Right ventricle myocardium superior (tissue), 1 donor: ENCODE measurements around the gene TCP11. TPM values are rescaled to one million over a fixed set of nuclear protein-coding genes. Genes with fewer than 3 reads are reported as not detected.

Experiments
- ATAC-seq: fragments of 200-7000 bp; cut with Tn5 transposase; one replicate; pipeline ENCODE4 v1.9.1; 2020; ENCODE audit warnings: mild to moderate bottlenecking; ENCODE audit not compliant: poor library complexity
- DNase-seq: peaks from one replicate; pipeline ENCODE4 v3.0.0-alpha.2; 2020
- intact Hi-C: fragments of 100-400 bp; cut with DNase I; formaldehyde crosslinking; loops from one replicate; pipeline ENCODE4 v1.11.2; 2022
- total RNA-seq: library from RNA; stranded (reverse); fragmentation: NEBNext Ultra II Directional; extraction: Animal tissue kit (Norgen Biotek cat#: 25700); gene quantifications from one replicate; pipeline ENCODE4 v1.2.1, GENCODE V29; 2021
- donor health status: DM: no; HTN: yes; CAD: no; lungs with severe emphysema.

Gene TCP11
- total RNA-seq, 1 donor from 2014 or later = not detected

GRCh38 chr6:35087361-35088280 lies 53.5 kb downstream of the TCP11 start:
- no peak for DNase-seq
- intact Hi-C loops = no loop called here
- ATAC-seq = peak; percentile 52

- intact Hi-C loops = no loop called here
- ATAC-seq = no peak
- no peak for DNase-seq
These were observed 54.3 kb downstream of the TCP11 start for GRCh38 chr6:35086636-35087360.

DNA sequence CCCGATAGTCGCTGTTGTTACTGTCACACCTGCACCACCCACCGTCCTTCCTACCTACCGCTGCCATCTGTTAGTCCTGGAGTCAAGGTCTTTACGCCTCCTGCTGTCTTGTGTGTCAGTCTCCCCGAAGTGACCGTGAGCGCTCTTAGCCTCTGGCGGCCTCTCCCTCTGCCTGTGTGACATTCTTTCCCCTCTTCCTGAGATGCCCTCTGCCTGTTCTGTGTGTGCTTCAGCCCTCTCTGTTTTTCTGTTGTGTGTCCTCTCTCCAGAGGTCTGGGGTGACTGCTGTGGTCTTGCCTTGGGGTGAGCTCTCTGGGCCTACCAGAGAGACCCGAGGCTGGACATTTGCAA lies 54.9 kb downstream of the TCP11 start:
- intact Hi-C loops = no loop called here
- DNase-seq (no peak), ATAC-seq (no peak)

DNA sequence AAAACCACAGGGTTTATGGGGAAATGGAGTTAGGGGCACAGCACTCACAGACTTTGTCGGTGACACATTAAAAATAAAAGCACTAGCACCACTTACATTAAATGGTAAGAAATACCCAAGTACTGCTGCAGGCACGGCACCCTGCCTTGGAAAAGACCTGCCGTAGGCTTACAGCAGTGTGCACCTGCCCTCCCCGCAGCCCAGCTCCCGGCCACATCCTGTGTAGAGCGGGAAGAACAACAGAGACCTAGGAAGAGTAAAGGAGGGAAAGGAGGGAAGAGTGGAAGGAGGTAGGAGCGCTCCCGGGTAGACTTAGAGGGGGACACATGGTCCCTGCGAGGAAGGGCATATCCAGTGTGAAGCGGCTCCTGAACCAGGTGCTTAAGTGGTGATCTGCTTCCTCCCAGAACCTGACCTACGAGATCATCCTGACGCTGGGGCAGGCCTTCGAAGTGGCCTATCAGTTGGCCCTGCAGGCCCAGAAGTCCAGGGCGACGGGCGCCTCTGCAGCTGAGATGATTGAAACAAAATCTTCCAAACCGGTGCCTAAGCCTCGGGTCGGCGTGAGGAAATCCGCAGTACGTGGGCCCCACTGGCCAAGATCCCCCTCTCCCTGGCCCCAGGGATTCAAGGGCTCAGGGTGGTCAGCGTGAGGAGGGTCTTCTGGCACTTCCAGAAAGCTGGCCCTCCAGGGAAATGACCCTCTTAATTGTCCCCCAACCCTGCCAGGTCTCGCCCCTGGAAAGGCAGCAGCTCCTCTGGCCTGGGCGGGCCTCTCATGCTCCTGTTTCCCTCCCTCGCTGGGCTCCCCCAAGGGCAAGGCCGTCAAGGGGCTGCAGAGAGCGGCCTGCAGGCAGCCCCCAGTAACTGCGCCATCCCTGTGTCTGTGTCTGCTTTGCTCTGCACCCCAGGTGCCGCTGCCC lies 55.5 kb downstream of the TCP11 start:
- no peak for ATAC-seq
- intact Hi-C loops = no loop called here
- no peak for DNase-seq

GRCh38 chr6:35084511-35085203 lies 56.5 kb downstream of the TCP11 start:
- intact Hi-C loops = no loop called here

GRCh38 chr6:35084041-35084491 lies 57.1 kb downstream of the TCP11 start:
- intact Hi-C loops = no loop called here
- DNase-seq (no peak), ATAC-seq (no peak)

More at GRCh38 chr6:35084511-35085203, 56.5 kb downstream of the TCP11 start:
- no peak for DNase-seq
- ATAC-seq = no peak

- intact Hi-C loops = no loop called here
- peak; percentile 25 for DNase-seq
- no peak for ATAC-seq
These were observed 57.6 kb downstream of the TCP11 start for GRCh38 chr6:35083507-35083906.

DNA sequence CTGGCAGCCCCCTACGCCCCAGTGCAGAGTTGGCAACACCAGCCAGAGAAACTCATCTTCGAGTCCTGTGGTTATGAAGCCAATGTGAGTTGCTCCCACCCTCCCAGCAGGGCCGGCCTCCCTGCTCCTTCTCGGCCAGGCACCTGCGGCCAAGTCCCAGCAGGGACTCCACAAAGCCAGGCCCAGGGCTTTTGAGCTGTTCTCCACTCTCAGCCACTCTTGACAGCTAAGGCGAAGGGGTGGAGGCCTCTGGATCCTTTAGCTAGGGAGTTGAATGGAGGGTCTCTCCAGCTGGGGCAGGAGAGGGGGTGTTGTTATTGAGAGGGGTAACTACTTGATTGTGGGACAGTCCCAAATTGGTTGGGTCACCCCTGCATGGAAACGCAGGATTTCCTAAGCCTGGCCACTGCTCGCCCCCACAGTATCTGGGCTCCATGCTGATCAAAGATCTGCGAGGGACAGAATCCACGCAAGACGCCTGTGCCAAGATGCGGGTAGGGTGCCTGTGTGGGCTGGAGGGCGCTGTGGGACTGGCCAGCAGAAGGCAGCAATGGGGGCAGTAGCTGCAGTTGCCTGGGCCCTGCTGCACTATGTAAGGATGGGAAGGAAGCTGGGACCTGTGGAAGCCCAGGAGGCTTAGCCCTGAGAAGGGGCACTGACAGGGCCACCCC lies 58.3 kb downstream of the TCP11 start:
- intact Hi-C loops = no loop called here
- peak; percentile 31 for DNase-seq
- no peak for ATAC-seq

DNA sequence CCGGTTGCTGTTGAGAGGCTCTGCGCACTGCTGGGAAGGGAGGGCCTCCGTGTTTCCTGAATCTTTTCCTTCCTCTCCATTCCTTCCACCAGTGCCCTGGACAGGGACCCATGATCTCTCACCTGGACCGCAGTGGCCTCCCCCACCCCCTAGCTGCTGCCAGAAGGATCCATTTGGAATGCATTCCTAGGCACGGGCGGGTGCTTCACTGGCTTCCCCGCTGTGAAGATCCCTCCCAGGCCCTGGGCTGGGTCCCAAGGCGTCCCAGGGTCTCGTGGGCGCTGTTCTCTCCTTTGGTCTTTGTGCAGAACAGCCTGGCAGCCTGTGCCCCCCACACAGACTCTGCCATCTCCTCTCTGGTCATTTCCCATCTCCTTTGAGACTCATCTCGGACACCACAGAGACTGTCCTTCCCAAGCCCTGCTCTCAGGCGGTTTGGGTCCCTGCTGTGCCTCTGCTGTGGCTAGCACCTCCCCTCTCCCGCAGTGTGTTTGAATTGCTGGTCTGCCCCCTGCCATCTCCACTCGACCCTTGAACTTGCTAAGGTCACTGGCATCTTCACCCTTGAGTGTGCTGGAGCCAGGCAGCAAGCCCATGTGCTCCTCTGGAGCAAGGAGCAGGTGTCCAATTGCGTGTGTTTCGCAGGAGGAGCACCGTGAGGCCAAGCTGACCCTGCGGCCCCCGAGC lies 59.0 kb downstream of the TCP11 start:
- DNase-seq = peak; percentile 42
- ATAC-seq = no peak
- intact Hi-C loops = no loop called here

GRCh38 chr6:35081426-35081851 lies 59.7 kb downstream of the TCP11 start:
- DNase-seq (no peak), ATAC-seq (peak; percentile 4)
- intact Hi-C loops = no loop called here

DNA sequence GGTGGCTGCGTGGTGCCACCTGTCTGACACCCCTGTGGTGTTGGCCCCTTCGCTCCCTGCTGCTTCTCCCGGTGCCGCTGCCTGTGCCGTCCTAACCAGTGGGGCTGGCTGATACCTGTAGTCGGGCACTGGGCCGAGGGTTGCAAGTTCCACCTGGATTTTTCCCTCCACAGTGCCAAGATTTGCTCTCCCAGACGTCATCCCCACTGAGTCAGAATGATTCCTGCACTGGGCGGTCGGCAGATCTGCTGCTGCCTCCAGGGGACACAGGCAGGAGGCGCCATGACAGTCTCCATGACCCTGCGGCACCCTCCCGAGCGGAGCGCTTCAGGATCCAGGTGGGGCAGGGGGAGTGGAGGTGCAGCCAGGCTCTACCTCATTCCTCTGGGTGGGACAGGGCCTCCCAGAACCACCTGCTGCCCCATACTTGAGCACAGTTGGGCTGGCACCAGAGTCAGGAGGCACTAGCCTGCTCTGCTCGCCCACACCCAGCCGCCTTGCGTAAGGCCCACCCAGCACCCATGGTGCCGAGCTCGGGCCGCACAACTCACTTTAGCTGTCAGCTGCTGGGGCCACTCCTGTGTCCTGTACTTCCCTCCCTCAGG lies 60.2 kb downstream of the TCP11 start:
- intact Hi-C loops = no loop called here
- DNase-seq (peak; percentile 36), ATAC-seq (no peak)

- ATAC-seq (no peak), DNase-seq (peak; percentile 22)
- intact Hi-C loops = no loop called here
These were observed 61.0 kb downstream of the TCP11 start for GRCh38 chr6:35080016-35080680.

GRCh38 chr6:35079311-35080000 lies 61.7 kb downstream of the TCP11 start:
- DNase-seq (peak; percentile 29), ATAC-seq (no peak)
- intact Hi-C loops = loop anchor here (10.0 kb wide), 1 partner anchor 75 kb away; no protein-coding TSS in a partner anchor

DNA sequence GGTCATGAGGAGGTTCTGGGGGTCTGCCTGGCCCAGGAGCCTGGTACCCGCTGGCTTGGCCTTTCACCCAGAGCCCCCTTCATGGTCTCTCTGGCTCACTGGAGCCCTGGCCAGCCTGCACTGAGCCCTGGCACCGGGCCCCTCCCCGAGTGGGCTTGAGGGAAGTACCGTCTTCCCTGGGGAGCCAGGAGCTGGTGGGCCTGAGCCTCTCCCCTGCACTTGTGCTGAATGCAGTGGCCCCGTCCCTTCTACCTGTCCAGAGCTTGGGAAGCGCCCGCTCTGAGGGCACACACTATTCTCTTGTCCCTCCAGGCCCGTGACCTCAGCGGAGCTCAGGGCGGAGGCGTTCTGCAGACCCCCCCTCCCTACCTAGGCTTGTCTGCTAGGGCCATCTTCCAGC lies 62.2 kb downstream of the TCP11 start:
- peak; percentile 26 for DNase-seq

DNA sequence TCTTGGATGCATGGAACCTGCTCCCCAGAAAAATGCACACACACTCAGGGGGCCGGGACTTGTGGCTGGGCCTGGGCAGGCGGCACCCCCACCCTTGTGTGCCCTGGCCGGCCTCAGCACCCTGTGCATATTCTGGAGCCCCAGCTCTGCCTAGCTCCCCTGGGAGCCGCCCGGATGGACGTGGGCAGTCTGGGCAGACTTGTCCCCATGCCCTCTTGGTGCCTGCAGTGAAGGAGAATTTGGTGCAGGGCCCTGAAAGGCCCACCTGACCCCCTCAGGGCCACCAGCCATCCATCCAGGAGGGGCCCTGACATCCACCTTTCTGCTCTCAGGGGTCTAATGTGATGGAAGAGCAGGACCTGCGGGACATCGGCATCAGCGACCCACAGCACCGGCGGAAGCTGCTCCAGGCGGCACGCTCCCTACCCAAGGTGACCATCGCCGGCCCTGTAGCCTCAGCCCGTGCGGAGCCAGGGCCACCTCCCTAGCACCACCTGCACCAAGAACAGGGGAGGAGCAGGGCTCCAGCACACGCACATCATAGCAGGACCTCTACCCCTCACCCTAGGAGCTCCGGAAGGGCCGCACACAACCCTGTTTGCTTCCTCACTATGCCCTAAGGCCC lies 62.8 kb downstream of the TCP11 start:
- ATAC-seq (no peak), DNase-seq (peak; percentile 11)
- intact Hi-C loops = loop anchor here (10.0 kb wide), 1 partner anchor 74 kb away; no protein-coding TSS in a partner anchor

More for the DNA sequence above, 62.2 kb downstream of the TCP11 start:
- no peak for ATAC-seq
- intact Hi-C loops = loop anchor here (10.0 kb wide), 1 partner anchor 74 kb away; no protein-coding TSS in a partner anchor
